ENCODE results near the gene CEP85L. TPM values are rescaled to one million over a fixed set of nuclear protein-coding genes. Genes with fewer than 3 reads are reported as not detected.

The CEP85L gene
- total and polyA plus RNA-seq, 2 of the 13 experiments (the other 11 are each of a cell fraction or from before 2014, with no cell fraction given), result 0.44 to 1.7 TPM

DNA sequence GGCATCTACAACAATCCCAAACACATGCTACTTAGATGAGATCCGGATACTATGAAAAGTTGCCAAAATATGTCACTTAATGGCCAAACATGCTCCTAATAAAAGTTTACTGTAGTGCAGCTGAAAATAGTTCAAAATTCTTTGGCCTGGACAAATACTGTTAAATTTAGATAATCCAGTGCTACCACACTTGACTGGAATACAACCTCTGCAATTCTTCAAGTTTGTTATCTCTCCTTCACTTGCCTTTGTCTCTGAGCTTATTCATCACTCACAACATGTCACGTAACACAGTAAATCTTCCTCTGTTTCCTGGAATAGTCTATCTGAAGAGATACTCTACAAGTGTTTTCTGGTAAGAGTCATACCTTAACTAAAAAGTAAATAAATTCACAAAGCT is 113.8 kb downstream of the CEP85L start:
- no peak for TF ChIP-seq ZNF207 (IDR thresholded peaks at IDR 0.05; ENCODE audit: borderline replicate concordance)
- TF ChIP-seq, protein P1, sequence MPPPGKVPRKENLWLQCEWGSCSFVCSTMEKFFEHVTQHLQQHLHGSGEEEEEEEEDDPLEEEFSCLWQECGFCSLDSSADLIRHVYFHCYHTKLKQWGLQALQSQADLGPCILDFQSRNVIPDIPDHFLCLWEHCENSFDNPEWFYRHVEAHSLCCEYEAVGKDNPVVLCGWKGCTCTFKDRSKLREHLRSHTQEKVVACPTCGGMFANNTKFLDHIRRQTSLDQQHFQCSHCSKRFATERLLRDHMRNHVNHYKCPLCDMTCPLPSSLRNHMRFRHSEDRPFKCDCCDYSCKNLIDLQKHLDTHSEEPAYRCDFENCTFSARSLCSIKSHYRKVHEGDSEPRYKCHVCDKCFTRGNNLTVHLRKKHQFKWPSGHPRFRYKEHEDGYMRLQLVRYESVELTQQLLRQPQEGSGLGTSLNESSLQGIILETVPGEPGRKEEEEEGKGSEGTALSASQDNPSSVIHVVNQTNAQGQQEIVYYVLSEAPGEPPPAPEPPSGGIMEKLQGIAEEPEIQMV (CRISPR knock-in tag; IDR thresholded peaks at IDR 0.05; ENCODE audit: low read depth), result no peak
- TF ChIP-seq ZNF615 (CRISPR knock-in tag; IDR thresholded peaks at IDR 0.05; ENCODE audit: borderline replicate concordance), result no peak
- no peak for TF ChIP-seq ZNF781 (CRISPR knock-in tag; IDR thresholded peaks at IDR 0.05; ENCODE audit: borderline replicate concordance, not compliant biosample characterization)
- no peak for FAIRE-seq
- BruUV-seq (replicated peaks), result no TSS peak

DNA sequence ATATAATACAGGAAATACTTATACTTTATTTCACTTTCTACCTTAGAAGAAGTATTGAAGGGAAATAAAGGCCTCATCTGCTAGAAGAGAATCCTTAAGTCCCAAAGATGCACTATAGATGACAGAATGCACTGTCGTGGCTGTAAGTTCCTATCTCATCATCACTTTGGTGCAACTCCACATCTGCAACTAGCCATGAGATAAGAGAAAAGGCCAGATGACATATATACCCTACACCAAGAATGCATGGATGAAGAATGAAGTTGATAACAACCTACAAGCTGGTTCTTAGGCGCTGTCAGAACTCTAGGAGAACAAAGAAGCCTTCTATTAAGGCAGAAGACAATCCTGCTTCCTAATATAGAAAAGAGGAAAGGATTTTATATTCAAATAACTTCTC is 114.9 kb downstream of the CEP85L start:
- no peak overlapping the region for H3K4me3 ChIP-seq (replicated peaks in 1 of 3; ENCODE audit: insufficient read depth in 1 of 3, low read depth in 2 of 3, low read length in 3 of 3)
- in situ Hi-C loops (cut with HindIII; ENCODE audit: extremely low pct_ligation_motif_present, low pct_unique_long_range_greater_than_20kb), result no loop called here
- H3K27me3 ChIP-seq (ENCODE audit: control insufficient read depth in 1 of 2, insufficient read depth in 2 of 2, low read length in 2 of 2), result no peaks in the 10 kb centered on the region
- no peak for TF ChIP-seq ZNF775 (CRISPR knock-in tag; IDR thresholded peaks at IDR 0.05; ENCODE audit: borderline replicate concordance)
- TF ChIP-seq, protein P2, sequence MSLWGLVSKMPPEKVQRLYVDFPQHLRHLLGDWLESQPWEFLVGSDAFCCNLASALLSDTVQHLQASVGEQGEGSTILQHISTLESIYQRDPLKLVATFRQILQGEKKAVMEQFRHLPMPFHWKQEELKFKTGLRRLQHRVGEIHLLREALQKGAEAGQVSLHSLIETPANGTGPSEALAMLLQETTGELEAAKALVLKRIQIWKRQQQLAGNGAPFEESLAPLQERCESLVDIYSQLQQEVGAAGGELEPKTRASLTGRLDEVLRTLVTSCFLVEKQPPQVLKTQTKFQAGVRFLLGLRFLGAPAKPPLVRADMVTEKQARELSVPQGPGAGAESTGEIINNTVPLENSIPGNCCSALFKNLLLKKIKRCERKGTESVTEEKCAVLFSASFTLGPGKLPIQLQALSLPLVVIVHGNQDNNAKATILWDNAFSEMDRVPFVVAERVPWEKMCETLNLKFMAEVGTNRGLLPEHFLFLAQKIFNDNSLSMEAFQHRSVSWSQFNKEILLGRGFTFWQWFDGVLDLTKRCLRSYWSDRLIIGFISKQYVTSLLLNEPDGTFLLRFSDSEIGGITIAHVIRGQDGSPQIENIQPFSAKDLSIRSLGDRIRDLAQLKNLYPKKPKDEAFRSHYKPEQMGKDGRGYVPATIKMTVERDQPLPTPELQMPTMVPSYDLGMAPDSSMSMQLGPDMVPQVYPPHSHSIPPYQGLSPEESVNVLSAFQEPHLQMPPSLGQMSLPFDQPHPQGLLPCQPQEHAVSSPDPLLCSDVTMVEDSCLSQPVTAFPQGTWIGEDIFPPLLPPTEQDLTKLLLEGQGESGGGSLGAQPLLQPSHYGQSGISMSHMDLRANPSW (CRISPR knock-in tag; IDR thresholded peaks at IDR 0.05; ENCODE audit: borderline replicate concordance), result no peak
- no peak for TF ChIP-seq ZMYM4 (CRISPR knock-in tag; IDR thresholded peaks at IDR 0.05)
- TF ChIP-seq MTF1 (CRISPR knock-in tag; IDR thresholded peaks at IDR 0.05), result no peak
- TF ChIP-seq, protein P3, sequence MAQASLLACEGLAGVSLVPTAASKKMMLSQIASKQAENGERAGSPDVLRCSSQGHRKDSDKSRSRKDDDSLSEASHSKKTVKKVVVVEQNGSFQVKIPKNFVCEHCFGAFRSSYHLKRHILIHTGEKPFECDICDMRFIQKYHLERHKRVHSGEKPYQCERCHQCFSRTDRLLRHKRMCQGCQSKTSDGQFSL (CRISPR knock-in tag; IDR thresholded peaks at IDR 0.05), result no peak
- no peak for DNase-seq (ENCODE audit: low spot score)
- 2% methylated on average over 2 of the region's 2 CpGs for WGBS (ENCODE audit: low lambda C conversion rate)
- intact Hi-C loops (cut with micrococcal nuclease; ENCODE audit: unreplicated experiment), result no loop called here
- H3K27ac ChIP-seq (ENCODE audit: extremely low read length, insufficient read depth, low read length), result no peak overlapping the region
- H3K36me3 ChIP-seq (replicated peaks in 1 of 2; ENCODE audit: control insufficient read depth in 1 of 2, insufficient read depth in 2 of 2, low read length in 2 of 2), result no peaks in the 10 kb centered on the region
- POLR2A ChIA-PET, result no interaction called here
- H4K20me1 ChIP-seq (ENCODE audit: insufficient read depth, low read length), result no peaks in the 10 kb centered on the region
- no peaks in the 10 kb centered on the region for H3K4me1 ChIP-seq (ENCODE audit: insufficient read depth, low read length)
- no peaks in the 10 kb centered on the region for H3K9me3 ChIP-seq (ENCODE audit: low read length)
- no TSS peak for BruUV-seq (replicated peaks)
- H3K79me2 ChIP-seq (ENCODE audit: insufficient read depth, low read length), result no peaks in the 10 kb centered on the region
- no peak for ATAC-seq
- CTCF ChIA-PET (ENCODE audit: low intra/inter-chr PET ratio, low total read pairs), result no interaction called here
- no peak overlapping the region for H3K9ac ChIP-seq (ENCODE audit: insufficient read depth, low read depth, low read length)
- H2AFZ ChIP-seq (ENCODE audit: low read length), result no peak overlapping the region
- no peak for FAIRE-seq
- no peak overlapping the region for H3K4me2 ChIP-seq (ENCODE audit: low read depth, low read length)

More for the DNA sequence above, 113.8 kb downstream of the CEP85L start:
- in situ Hi-C loops (cut with HindIII; ENCODE audit: extremely low pct_ligation_motif_present, low pct_unique_long_range_greater_than_20kb) (no loop called here), intact Hi-C loops (cut with micrococcal nuclease; ENCODE audit: unreplicated experiment) (no loop called here)
- Histone ChIP-seq H3K4me2 (ENCODE audit: low read depth, low read length) (no peak overlapping the region), H3K9me3 (ENCODE audit: low read length) (no peaks in the 10 kb centered on the region), H3K9ac (ENCODE audit: insufficient read depth, low read depth, low read length) (no peak overlapping the region), H2AFZ (ENCODE audit: low read length) (no peak overlapping the region), H3K27ac (ENCODE audit: extremely low read length, insufficient read depth, low read length) (no peak overlapping the region), H3K27me3 (ENCODE audit: control insufficient read depth in 1 of 2, insufficient read depth in 2 of 2, low read length in 2 of 2) (no peaks in the 10 kb centered on the region), H3K36me3 (replicated peaks in 1 of 2; ENCODE audit: control insufficient read depth in 1 of 2, insufficient read depth in 2 of 2, low read length in 2 of 2) (no peaks in the 10 kb centered on the region), H3K79me2 (ENCODE audit: insufficient read depth, low read length) (no peaks in the 10 kb centered on the region), H3K4me3 (replicated peaks in 1 of 3; ENCODE audit: insufficient read depth in 1 of 3, low read depth in 2 of 3, low read length in 3 of 3) (no peak overlapping the region), H3K4me1 (ENCODE audit: insufficient read depth, low read length) (no peaks in the 10 kb centered on the region), H4K20me1 (ENCODE audit: insufficient read depth, low read length) (no peaks in the 10 kb centered on the region)
- ChIA-PET CTCF (ENCODE audit: low intra/inter-chr PET ratio, low total read pairs) (no interaction called here), POLR2A (no interaction called here)
- ATAC-seq, result no peak
- 73% methylated on average over 2 of the region's 2 CpGs for WGBS (ENCODE audit: low lambda C conversion rate)
- no peak for DNase-seq (ENCODE audit: low spot score)

Data from HepG2 (cell line).